HepG2 (cell line): ENCODE measurements around the gene GIPC1. TPM values are rescaled to one million over a fixed set of nuclear protein-coding genes. Genes with fewer than 3 reads are reported as not detected.
A peak's percentile ranks its signal among the peaks of the same experiment; 100 is the strongest.

ENCODE experiments used
- ATAC-seq: fragments of 200-7000 bp; cut with Tn5 transposase; 3 replicates; pipeline ENCODE4 v1.9.1; 2020; ENCODE audit warnings: mild to moderate bottlenecking, moderate library complexity
- BruUV-seq: library from RNA; stranded (reverse); fragments of 400-500 nt; replicated peaks from 2 replicates; lab custom pipeline; 2021; lab: Mats Ljungman, UMichigan
- CTCF ChIA-PET: fragments of 300-600 bp; formaldehyde crosslinking; extraction: SDS; loops from one replicate; lab custom pipeline; 2021; ENCODE audit warnings: low total read pairs, inconsistent platforms, low intra/inter-chr PET ratio; lab: Yijun Ruan, JAX
- POLR2A ChIA-PET: fragments of 350-600 bp; sonication (Branson Sonifier 250); formaldehyde crosslinking; loops from one replicate; lab custom pipeline; 2020; ENCODE audit warnings: antibody characterized with exemption, inconsistent platforms; lab: Yijun Ruan, JAX
- DNase-seq: peaks from one replicate; pipeline ENCODE4 v3.0.0-alpha.2; 2015; ENCODE audit warnings: low spot score
- FAIRE-seq: peaks from 3 replicates; lab custom pipeline; 2011; peaks lifted over from hg19 to GRCh38; lab: Jason Lieb, UNC
- H2AFZ ChIP-seq: one replicate; pipeline ENCODE4 v1.6.1; 2011; ENCODE audit warnings: low read length, inconsistent platforms
- H3K27ac ChIP-seq: fragments of 300-600 bp; 3 replicates; pipeline ENCODE4 v1.8.0; 2011; ENCODE audit warnings: mixed run types, mild to moderate bottlenecking, mixed read lengths, low read length, inconsistent platforms; ENCODE audit not compliant: insufficient read depth; ENCODE audit errors: extremely low read length
- H3K27me3 ChIP-seq, 2 experiments: fragments of 200-600 bp in 1 of 2; 2 replicates in 1 of 2; 3 replicates in 1 of 2; pipeline versions ENCODE4 v1.6.0 to v1.8.0; 2011; ENCODE audit warnings: low read length in 2 of 2, mild to moderate bottlenecking in 2 of 2, moderate library complexity in 2 of 2, inconsistent platforms in 1 of 2; ENCODE audit not compliant: insufficient read depth in 2 of 2, control insufficient read depth in 1 of 2
- H3K36me3 ChIP-seq, 2 experiments: fragments of 200-600 bp in 1 of 2; replicated peaks in 1 of 2; 2 replicates in 1 of 2; 3 replicates in 1 of 2; pipeline versions ENCODE4 v1.5.1 to v1.8.0; 2011; ENCODE audit warnings: low read length in 2 of 2, inconsistent platforms in 1 of 2; ENCODE audit not compliant: insufficient read depth in 2 of 2, control insufficient read depth in 1 of 2
- H3K4me1 ChIP-seq: 2 replicates; pipeline ENCODE4 v1.5.1; 2012; ENCODE audit warnings: low read length, inconsistent platforms; ENCODE audit not compliant: insufficient read depth
- H3K4me2 ChIP-seq: 2 replicates; pipeline ENCODE4 v1.6.0; 2011; ENCODE audit warnings: low read depth, low read length, inconsistent platforms
- H3K4me3 ChIP-seq, 3 experiments: fragments of 200-600 bp in 1 of 3; sonication (generic), shearing (Covaris generic) in 1 of 3; replicated peaks in 1 of 3; 2 replicates each; pipeline ENCODE4 v1.5.1; 2011 to 2016; ENCODE audit warnings: low read length in 3 of 3, inconsistent platforms in 2 of 3, low read depth in 2 of 3, mild to moderate bottlenecking in 2 of 3, control low read depth in 1 of 3, mixed read lengths in 1 of 3; ENCODE audit not compliant: insufficient read depth in 1 of 3
- H3K79me2 ChIP-seq: one replicate; pipeline ENCODE4 v1.6.1; 2011; ENCODE audit warnings: low read length, inconsistent platforms; ENCODE audit not compliant: insufficient read depth
- H3K9ac ChIP-seq: 2 replicates; pipeline ENCODE4 v1.6.0; 2011; ENCODE audit warnings: mild to moderate bottlenecking, low read depth, low read length, inconsistent platforms; ENCODE audit not compliant: insufficient read depth
- H3K9me3 ChIP-seq: 2 replicates; pipeline ENCODE4 v1.5.1; 2012; ENCODE audit warnings: mild to moderate bottlenecking, low read length
- H4K20me1 ChIP-seq: 2 replicates; pipeline ENCODE4 v1.6.0; 2011; ENCODE audit warnings: inconsistent platforms, mild to moderate bottlenecking, low read length, moderate library complexity; ENCODE audit not compliant: insufficient read depth
- HNF4G ChIP-seq, 2 experiments: sonication (generic) in 1 of 2; formaldehyde crosslinking in 1 of 2; IDR thresholded peaks; 2 replicates each; pipeline versions ENCODE4 v1.4.0 to v1.6.1; 2011 to 2020; ENCODE audit warnings: borderline replicate concordance in 2 of 2, low read depth in 2 of 2, mild to moderate bottlenecking in 2 of 2, low read length in 1 of 2, missing genetic modification reagents in 1 of 2, moderate library complexity in 1 of 2
- NFKB2 ChIP-seq: sonication (generic); formaldehyde crosslinking; IDR thresholded peaks from 2 replicates; pipeline ENCODE4 v1.4.0; 2020; ENCODE audit warnings: missing genetic modification reagents, borderline replicate concordance
- TAF15 ChIP-seq: fragments of 200-400 bp; formaldehyde crosslinking; IDR thresholded peaks from one replicate; pipeline ENCODE4 v1.6.1; 2018; ENCODE audit warnings: mild to moderate bottlenecking, low read depth, low read length; ENCODE audit not compliant: poor library complexity, severe bottlenecking
- THAP9 ChIP-seq: sonication (generic); formaldehyde crosslinking; IDR thresholded peaks from 2 replicates; pipeline ENCODE4; 2020; ENCODE audit warnings: missing genetic modification reagents, mild to moderate bottlenecking, borderline replicate concordance
- ZNF251 ChIP-seq: sonication (generic); formaldehyde crosslinking; IDR thresholded peaks from 2 replicates; pipeline ENCODE4 v1.9.0; 2021; ENCODE audit warnings: mild to moderate bottlenecking, missing genetic modification reagents
- ZNF326 ChIP-seq: sonication (generic); formaldehyde crosslinking; IDR thresholded peaks from 2 replicates; pipeline ENCODE4 v1.4.0; 2020; ENCODE audit warnings: missing genetic modification reagents, borderline replicate concordance
- ZNF331 ChIP-seq: sonication (generic); formaldehyde crosslinking; IDR thresholded peaks from 2 replicates; pipeline ENCODE4 v1.4.0; 2020; ENCODE audit warnings: missing genetic modification reagents
- ZNF343 ChIP-seq: sonication (generic); formaldehyde crosslinking; IDR thresholded peaks from 2 replicates; pipeline ENCODE4 v1.4.0; 2020; ENCODE audit warnings: mild to moderate bottlenecking, missing genetic modification reagents
- ZNF546 ChIP-seq: sonication (generic); formaldehyde crosslinking; conservative IDR thresholded peaks from 2 replicates; pipeline ENCODE4 v1.8.1; 2023; ENCODE audit warnings: mild to moderate bottlenecking, missing genetic modification reagents
- ZNF557 ChIP-seq: sonication (generic); formaldehyde crosslinking; IDR thresholded peaks from 2 replicates; pipeline ENCODE4 v1.4.0; 2020; ENCODE audit warnings: missing genetic modification reagents
- ZNF770 ChIP-seq: sonication (generic); formaldehyde crosslinking; IDR thresholded peaks from 2 replicates; pipeline ENCODE4 v1.5.0; 2020; ENCODE audit warnings: mild to moderate bottlenecking, missing genetic modification reagents
- ZNF879 ChIP-seq: sonication (generic); formaldehyde crosslinking; IDR thresholded peaks from 2 replicates; pipeline ENCODE4 v1.8.1; 2023; ENCODE audit warnings: missing genetic modification reagents
- ZSCAN20 ChIP-seq: sonication (generic); formaldehyde crosslinking; IDR thresholded peaks from 2 replicates; pipeline ENCODE4 v1.4.0; 2020; ENCODE audit warnings: missing genetic modification reagents, mild to moderate bottlenecking, borderline replicate concordance
- ZSCAN22 ChIP-seq: sonication (generic); formaldehyde crosslinking; IDR thresholded peaks from 2 replicates; pipeline ENCODE4 v1.4.0; 2020; ENCODE audit warnings: mild to moderate bottlenecking, missing genetic modification reagents
- ZSCAN30 ChIP-seq: sonication (generic); formaldehyde crosslinking; IDR thresholded peaks from 2 replicates; pipeline ENCODE4 v1.5.0; 2020; ENCODE audit warnings: mild to moderate bottlenecking, missing genetic modification reagents
- ZUFSP ChIP-seq: sonication (generic); formaldehyde crosslinking; IDR thresholded peaks from 2 replicates; pipeline ENCODE4 v1.9.0; 2021; ENCODE audit warnings: missing genetic modification reagents, mild to moderate bottlenecking, borderline replicate concordance
- WGBS: methylation state at CpG from one replicate; pipeline ENCODE4 v1.1.6; 2017; ENCODE audit warnings: low lambda C conversion rate; 5-methylcytosine and 5-hydroxymethylcytosine counted together
- in situ Hi-C: cut with HindIII; loops from 2 replicates; pipeline ENCODE4 v1.10.0; 2017; ENCODE audit warnings: low pct_unique_long_range_greater_than_20kb; ENCODE audit not compliant: extremely low pct_ligation_motif_present
- intact Hi-C: fragments of 100-400 bp; cut with micrococcal nuclease; formaldehyde crosslinking; loops from one replicate; pipeline ENCODE4 v1.10.0; 2022; ENCODE audit not compliant: unreplicated experiment
- polyA plus RNA-seq, 8 experiments: library from polyadenylated mRNA; depleted of rRNA in 3 of 8; stranded (reverse) in 7 of 8; unstranded in 1 of 8; fragments of >200 nt; fragmentation: Illumina TruSeq in 4 of 8; extraction: Trizol in 4 of 8; gene quantifications; 2 replicates each; pipeline versions ENCODE4 v1.2.1 to v1.2.3, GENCODE V29; 2011 to 2016; ENCODE audit warnings: low read depth in 4 of 8, missing spikeins in 1 of 8, mixed read lengths in 1 of 8; ENCODE audit not compliant: insufficient read depth in 1 of 8
- total RNA-seq, 5 experiments: library from RNA; depleted of rRNA; stranded (reverse); fragments of >200 nt; fragmentation: Illumina TruSeq; extraction: Trizol; gene quantifications; 2 replicates each; pipeline ENCODE4 v1.2.3, GENCODE V29; 2016; ENCODE audit warnings: low read depth in 1 of 5

The GIPC1 gene
- total and polyA plus RNA-seq, 2 of the 13 experiments (the other 11 are each of a cell fraction or from before 2014, with no cell fraction given), result 27.1 to 48.1 TPM

- no peak for TF ChIP-seq ZSCAN22 (CRISPR knock-in tag)
- TF ChIP-seq ZUFSP (CRISPR knock-in tag), result no peak
- 0 out of 2 replicates have a peak, but pooled peaks have one; percentile 4 for TF ChIP-seq THAP9
- no peak for TF ChIP-seq ZNF343 (CRISPR knock-in tag)
- TF ChIP-seq ZNF326 (CRISPR knock-in tag), result no peak
- no peak for TF ChIP-seq ZNF557 (CRISPR knock-in tag)
Measured at GRCh38 chr19:14517446-14517839, 21.5 kb upstream of the GIPC1 start (continued).

- H4K20me1 ChIP-seq, result peaks cover 35% of the 10 kb centered on the region
- peaks cover 79% of the 10 kb centered on the region for H3K4me1 ChIP-seq
- H3K27me3 ChIP-seq, result no peaks in the 10 kb centered on the region; a peak in 1 of 5 replicates
- peak overlapping the region; percentile 96 for H3K4me2 ChIP-seq
- peak overlapping the region; percentile 91 to 98 (median 92) for H3K4me3 ChIP-seq
- H3K9ac ChIP-seq, result peak overlapping the region; percentile 98
- DNase-seq (no peak), ATAC-seq (no peak), FAIRE-seq (no peak)
- peak overlapping the region; percentile 91 for H3K27ac ChIP-seq
- BruUV-seq, result no TSS peak
- in situ Hi-C loops (no loop called here), intact Hi-C loops (no loop called here)
- H2AFZ ChIP-seq, result no peak overlapping the region
- ChIA-PET CTCF (no interaction called here), POLR2A (interaction anchor here (1.1 to 5.8 kb wide), 7 partner anchors 7 to 55 kb away, joined by 3 to 123 read pairs (median 26); partner anchors contain the start of genes GIPC1 and NDUFB7)
- peaks cover 39% of the 10 kb centered on the region for H3K79me2 ChIP-seq
- 0% methylated on average over 14 of the region's 22 CpGs for WGBS
- H3K9me3 ChIP-seq, result no peaks in the 10 kb centered on the region
- peaks cover 9 to 26% of the 10 kb centered on the region in 2 experiments for H3K36me3 ChIP-seq
- TF ChIP-seq ZNF331 (CRISPR knock-in tag) (no peak), ZNF546 (CRISPR knock-in tag) (0 out of 2 replicates have a peak, but pooled peaks have one; percentile 4), NFKB2 (CRISPR knock-in tag) (no peak), ZNF770 (no peak), TAF15 (no peak), ZSCAN20 (CRISPR knock-in tag) (no peak), ZNF879 (CRISPR knock-in tag) (no peak), ZNF251 (no peak), ZSCAN30 (CRISPR knock-in tag) (no peak), HNF4G (IDR thresholded peaks at IDR 0.05; ENCODE audit: borderline replicate concordance, low read depth, low read length) (no peak), HNF4G (CRISPR knock-in tag; IDR thresholded peaks at IDR 0.05; ENCODE audit: borderline replicate concordance, low read depth) (no peak)
Measured at GRCh38 chr19:14516746-14517438, 21.0 kb upstream of the GIPC1 start.
